ENCODE data around the gene LIPA. TPM values are rescaled to one million over a fixed set of nuclear protein-coding genes. Genes with fewer than 3 reads are reported as not detected.

LIPA gene
- total and polyA plus RNA-seq, 7 donors, result 7.6 to 14.2 (median 10.3) TPM

DNA sequence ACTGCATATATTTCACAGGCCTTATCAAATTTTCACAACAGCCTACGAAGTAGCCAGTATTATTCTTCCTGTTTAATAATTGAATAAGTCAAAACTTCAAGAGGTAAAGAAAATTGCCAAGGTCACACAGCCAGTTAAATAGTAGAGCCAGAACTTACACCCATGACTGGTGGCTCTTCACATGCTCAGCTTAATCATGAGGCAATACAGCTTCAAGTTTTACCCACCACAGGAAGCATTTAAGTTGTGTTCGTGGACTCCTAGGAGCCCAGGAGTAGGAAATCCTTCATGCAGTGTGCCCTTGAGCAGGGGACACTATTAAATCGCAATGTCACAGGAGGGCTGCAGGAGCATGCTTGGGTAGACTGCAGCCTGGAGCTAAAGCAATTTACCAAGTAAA lies 11.1 kb downstream of the LIPA start:
- Histone ChIP-seq H3K27me3 (ENCODE audit: insufficient read depth in 3 of 3, low read length in 2 of 3) (no peaks in the 10 kb centered on the region), H3K4me1 (no peaks in the 10 kb centered on the region), H3K4me3 (no peak overlapping the region), H3K9me3 (no peaks in the 10 kb centered on the region), H3K27ac (no peak overlapping the region), H3K36me3 (ENCODE audit: insufficient read depth in 1 of 2, low read depth in 1 of 2) (peaks cover 0 to 10% of the 10 kb centered on the region in 2 donors)
- TF ChIP-seq CTCF (IDR thresholded peaks at IDR 0.05), result no peak
- DNase-seq (no peak), ATAC-seq (no peak)
- intact Hi-C loops (cut with DNase I), result no loop called here
- WGBS, 3 donors, result 89 to 90% (median 90%) methylated on average over 3 of the region's 3 CpGs

DNA sequence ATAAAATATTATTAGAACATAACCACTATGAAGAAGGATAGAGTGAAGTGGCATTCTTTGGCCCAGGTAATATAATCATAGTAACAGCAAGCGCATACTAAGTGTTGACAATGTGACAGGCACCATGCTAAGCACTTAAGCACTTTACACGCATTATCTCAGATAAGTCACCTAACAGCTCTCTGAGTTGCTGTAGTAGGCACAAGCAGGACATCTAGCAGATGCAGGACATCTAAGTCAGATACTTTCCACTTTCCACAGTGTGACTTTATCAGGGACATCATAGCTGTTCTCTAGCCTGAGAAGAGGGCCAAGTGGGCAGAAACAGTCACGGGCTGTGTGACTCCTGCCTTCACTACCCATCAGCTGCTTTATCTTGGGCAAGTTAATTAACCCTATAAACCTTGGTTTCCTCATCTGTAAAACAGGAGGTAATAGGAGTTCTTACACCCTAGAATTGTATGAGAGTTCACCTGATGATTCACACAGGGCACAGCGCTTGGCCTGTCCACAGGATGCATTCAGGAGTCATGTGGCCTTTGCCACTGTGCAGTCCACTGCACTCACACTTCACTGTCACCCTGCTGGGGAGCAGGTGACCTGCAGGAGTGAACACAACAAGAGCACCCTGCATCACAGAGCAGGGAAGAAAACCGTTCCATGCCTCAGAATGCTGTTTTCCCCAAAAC lies 12.5 kb downstream of the LIPA start:
- WGBS, 3 donors, result 87 to 90% (median 88%) methylated on average over 5 of the region's 5 CpGs
- no peak overlapping the region for H3K4me3 ChIP-seq
- DNase-seq (no peak), ATAC-seq (no peak)
- no peaks in the 10 kb centered on the region for H3K9me3 ChIP-seq
- H3K27me3 ChIP-seq (ENCODE audit: insufficient read depth in 3 of 3, low read length in 2 of 3), result no peaks in the 10 kb centered on the region
- no peaks in the 10 kb centered on the region for H3K4me1 ChIP-seq
- intact Hi-C loops (cut with DNase I), result no loop called here
- no peak for TF ChIP-seq CTCF (IDR thresholded peaks at IDR 0.05)
- H3K36me3 ChIP-seq (ENCODE audit: insufficient read depth in 1 of 2, low read depth in 1 of 2), result peaks cover 0 to 10% of the 10 kb centered on the region in 2 donors
- H3K27ac ChIP-seq, result no peak overlapping the region

- TF ChIP-seq CTCF (IDR thresholded peaks at IDR 0.05), result no peak
- intact Hi-C loops (cut with DNase I), result no loop called here
- Histone ChIP-seq H3K4me3 (no peak overlapping the region), H3K27ac (no peak overlapping the region), H3K9me3 (no peaks in the 10 kb centered on the region), H3K27me3 (ENCODE audit: insufficient read depth in 3 of 3, low read length in 2 of 3) (no peaks in the 10 kb centered on the region), H3K36me3 (ENCODE audit: insufficient read depth in 1 of 2, low read depth in 1 of 2) (peaks cover 0 to 10% of the 10 kb centered on the region in 2 donors), H3K4me1 (no peaks in the 10 kb centered on the region)
- DNase-seq (no peak), ATAC-seq (no peak)
Observed at GRCh38 chr10:89237849-89238248, 13.7 kb downstream of the LIPA start.

- Histone ChIP-seq H3K36me3 (ENCODE audit: insufficient read depth in 1 of 2, low read depth in 1 of 2) (peaks cover 0 to 10% of the 10 kb centered on the region in 2 donors), H3K4me3 (no peak overlapping the region), H3K27ac (no peak overlapping the region), H3K9me3 (no peaks in the 10 kb centered on the region), H3K27me3 (ENCODE audit: insufficient read depth in 3 of 3, low read length in 2 of 3) (no peaks in the 10 kb centered on the region), H3K4me1 (no peaks in the 10 kb centered on the region)
- ATAC-seq (no peak), DNase-seq (no peak)
- intact Hi-C loops (cut with DNase I), result no loop called here
- 84 to 91% (median 89%) methylated on average over 4 of the region's 4 CpGs for WGBS, 3 donors
- TF ChIP-seq CTCF (IDR thresholded peaks at IDR 0.05), result no peak
Observed at GRCh38 chr10:89236226-89236797, 15.3 kb downstream of the LIPA start.
